Astrocyte of the spinal cord (primary cell): Measurements from ENCODE around the gene DLX4.

ENCODE experiments used
- DNase-seq: peaks from one replicate; pipeline ENCODE4 v3.0.0; 2011; ENCODE audit warnings: low read depth, low spot score
- H3K4me3 ChIP-seq: 2 replicates; pipeline ENCODE4 v1.5.1; 2011; ENCODE audit warnings: low read depth, mild to moderate bottlenecking, low read length, moderate library complexity
- CTCF ChIP-seq: IDR thresholded peaks from 2 replicates; pipeline ENCODE4 v1.5.1; 2012; ENCODE audit warnings: low read depth, mild to moderate bottlenecking, low read length, inconsistent platforms
- in situ Hi-C: cut with HindIII; loops from 2 replicates; pipeline ENCODE4 v1.10.0; 2017; ENCODE audit warnings: low sequenced_read_pairs

Gene DLX4

GRCh38 chr17:49971848-49972485, 3.0 kb downstream of the DLX4 start:
- in situ Hi-C loops, result no loop called here
- DNase-seq, result no peak
- H3K4me3 ChIP-seq, result no peak overlapping the region
- TF ChIP-seq CTCF, result no peak

- DNase-seq, result no peak
- in situ Hi-C loops, result no loop called here
- no peak overlapping the region for H3K4me3 ChIP-seq
- TF ChIP-seq CTCF, result no peak
These were observed 3.7 kb downstream of the DLX4 start for GRCh38 chr17:49972486-49973270.

- H3K4me3 ChIP-seq, result no peak overlapping the region
- in situ Hi-C loops, result no loop called here
- TF ChIP-seq CTCF, result no peak
These were observed 4.3 kb downstream of the DLX4 start for GRCh38 chr17:49973271-49973615.

GRCh38 chr17:49975531-49975930, 6.5 kb downstream of the DLX4 start:
- no peak for DNase-seq
- H3K4me3 ChIP-seq, result no peak overlapping the region
- in situ Hi-C loops, result no loop called here
- no peak for TF ChIP-seq CTCF

More at GRCh38 chr17:49973271-49973615, 4.3 kb downstream of the DLX4 start:
- no peak for DNase-seq

GRCh38 chr17:49976163-49976827, 7.3 kb downstream of the DLX4 start:
- no peak for DNase-seq
- in situ Hi-C loops, result no loop called here
- TF ChIP-seq CTCF, result no peak

GRCh38 chr17:49976828-49977202, 7.8 kb downstream of the DLX4 start:
- no peak overlapping the region for H3K4me3 ChIP-seq
- in situ Hi-C loops, result no loop called here
- no peak for DNase-seq
- no peak for TF ChIP-seq CTCF

More at GRCh38 chr17:49976163-49976827, 7.3 kb downstream of the DLX4 start:
- H3K4me3 ChIP-seq, result no peak overlapping the region
